Cardiac muscle cell (in vitro differentiated cells and primary cell): ENCODE data around the gene MANSC4. TPM values are rescaled to one million over a fixed set of nuclear protein-coding genes. Genes with fewer than 3 reads are reported as not detected.

Source experiments
- DNase-seq, 2 donors: peaks; one replicate each; pipeline versions ENCODE4 v3.0.0 to v3.0.0-alpha.2; 2010 to 2017; ENCODE audit warnings: low read depth in 1 of 2, low spot score in 1 of 2
- H3K27ac ChIP-seq: fragments of 200-600 bp; sonication (generic); 2 replicates; pipeline ENCODE4 v1.5.1; 2016
- H3K27me3 ChIP-seq: fragments of 200-600 bp; sonication (generic); 2 replicates; pipeline ENCODE4 v1.6.0; 2016; ENCODE audit warnings: control low read depth
- H3K36me3 ChIP-seq: fragments of 200-600 bp; sonication (generic); 2 replicates; pipeline ENCODE4 v1.5.1; 2016; ENCODE audit warnings: control low read depth
- H3K4me1 ChIP-seq: fragments of 200-600 bp; sonication (generic); 2 replicates; pipeline ENCODE4 v1.8.1; 2017; ENCODE audit warnings: low read depth, mild to moderate bottlenecking, mixed run types
- H3K4me3 ChIP-seq: fragments of 200-600 bp; sonication (generic); 2 replicates; pipeline ENCODE4 v1.5.1; 2016; ENCODE audit warnings: mild to moderate bottlenecking
- H3K9me3 ChIP-seq: fragments of 200-600 bp; sonication (generic); 2 replicates; pipeline ENCODE4 v1.5.1; 2017; ENCODE audit warnings: low read depth, mild to moderate bottlenecking, control low read depth
- polyA plus RNA-seq: library from polyadenylated mRNA; unstranded; fragments of >200 nt; fragmentation: Nextera tagmentation; extraction: Ambion mirVana; gene quantifications from 2 replicates; pipeline ENCODE4 v1.2.1, GENCODE V29; 2016
- total RNA-seq: library from RNA; depleted of rRNA; stranded (reverse); fragments of >200 nt; gene quantifications from 2 replicates; pipeline ENCODE4 v1.2.3, GENCODE V29; 2016
- TF ChIP-seq, protein P1 (sequence below): IDR thresholded peaks from 2 replicates; pipeline ENCODE4 v1.5.1; 2012; ENCODE audit warnings: low read depth, mild to moderate bottlenecking, low read length

MANSC4 gene
- total and polyA plus RNA-seq, 2 experiments from 2014 or later, result not detected

DNA sequence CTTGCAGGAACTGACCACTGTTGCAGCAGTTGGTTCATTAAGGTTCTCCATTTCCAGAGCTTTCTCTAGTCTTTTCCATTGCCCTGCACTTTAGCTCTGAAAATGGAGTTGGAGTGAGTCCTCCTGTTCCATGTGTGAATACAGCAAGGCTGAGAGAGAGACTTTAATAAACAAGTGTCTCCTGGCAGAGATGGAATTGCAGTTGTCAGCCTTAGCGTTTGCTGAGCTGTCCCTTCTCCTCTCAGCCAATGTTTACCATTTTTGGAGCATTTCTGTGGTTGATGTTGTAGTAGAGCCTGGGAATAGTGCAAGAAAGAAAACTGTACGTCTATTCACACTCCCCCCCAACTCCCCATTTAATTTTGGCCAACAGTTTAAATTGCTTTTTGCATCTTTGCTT lies 7.5 kb upstream of the MANSC4 start:
- H3K27ac ChIP-seq, result no peak overlapping the region
- H3K27me3 ChIP-seq, result no peaks in the 10 kb centered on the region
- no peaks in the 10 kb centered on the region for H3K36me3 ChIP-seq
- peaks cover under 1% of the 10 kb centered on the region for H3K4me1 ChIP-seq
- no peak for DNase-seq
- TF ChIP-seq, protein P1, sequence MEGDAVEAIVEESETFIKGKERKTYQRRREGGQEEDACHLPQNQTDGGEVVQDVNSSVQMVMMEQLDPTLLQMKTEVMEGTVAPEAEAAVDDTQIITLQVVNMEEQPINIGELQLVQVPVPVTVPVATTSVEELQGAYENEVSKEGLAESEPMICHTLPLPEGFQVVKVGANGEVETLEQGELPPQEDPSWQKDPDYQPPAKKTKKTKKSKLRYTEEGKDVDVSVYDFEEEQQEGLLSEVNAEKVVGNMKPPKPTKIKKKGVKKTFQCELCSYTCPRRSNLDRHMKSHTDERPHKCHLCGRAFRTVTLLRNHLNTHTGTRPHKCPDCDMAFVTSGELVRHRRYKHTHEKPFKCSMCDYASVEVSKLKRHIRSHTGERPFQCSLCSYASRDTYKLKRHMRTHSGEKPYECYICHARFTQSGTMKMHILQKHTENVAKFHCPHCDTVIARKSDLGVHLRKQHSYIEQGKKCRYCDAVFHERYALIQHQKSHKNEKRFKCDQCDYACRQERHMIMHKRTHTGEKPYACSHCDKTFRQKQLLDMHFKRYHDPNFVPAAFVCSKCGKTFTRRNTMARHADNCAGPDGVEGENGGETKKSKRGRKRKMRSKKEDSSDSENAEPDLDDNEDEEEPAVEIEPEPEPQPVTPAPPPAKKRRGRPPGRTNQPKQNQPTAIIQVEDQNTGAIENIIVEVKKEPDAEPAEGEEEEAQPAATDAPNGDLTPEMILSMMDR, result no peak
- H3K4me3 ChIP-seq, result no peak overlapping the region
- H3K9me3 ChIP-seq, result no peaks in the 10 kb centered on the region

DNA sequence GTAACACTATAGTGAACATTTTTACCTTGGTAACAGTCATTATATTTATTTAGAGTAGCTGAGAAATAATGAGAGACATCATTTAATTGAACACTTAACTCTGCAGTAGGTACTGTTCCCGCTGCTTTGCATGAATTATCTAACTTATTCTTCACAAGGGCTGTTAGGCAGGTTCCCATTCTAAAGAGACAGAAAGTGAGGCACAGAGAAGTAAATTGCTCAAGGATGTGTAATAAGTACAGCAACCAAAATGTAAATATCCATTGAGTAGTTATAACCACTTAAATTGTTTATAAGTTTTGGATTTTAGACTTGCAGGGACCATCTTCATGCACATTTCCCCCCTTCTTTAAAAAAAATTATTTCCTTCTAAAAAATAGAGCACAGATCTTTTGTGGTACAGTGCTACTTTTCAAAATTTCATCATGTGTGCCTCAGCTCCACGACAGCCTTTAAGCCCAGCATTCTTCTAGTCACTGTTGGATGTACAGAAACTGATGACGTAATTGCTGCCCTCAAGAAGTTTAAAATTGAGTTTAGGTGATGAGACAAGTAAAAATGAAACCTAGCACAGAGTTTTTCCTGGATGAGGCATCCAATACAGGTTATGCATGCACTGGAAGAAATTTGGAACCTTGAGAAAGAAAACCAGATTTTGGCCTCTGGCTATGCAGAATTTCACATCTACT lies 6.0 kb upstream of the MANSC4 start:
- H3K27me3 ChIP-seq, result no peaks in the 10 kb centered on the region
- DNase-seq, result peak in 1 of 2 donors; percentile 59
- H3K36me3 ChIP-seq, result no peaks in the 10 kb centered on the region
- no peak overlapping the region for H3K4me3 ChIP-seq
- peaks cover 4% of the 10 kb centered on the region for H3K4me1 ChIP-seq
- TF ChIP-seq, protein P1, result no peak
- no peak overlapping the region for H3K27ac ChIP-seq
- no peaks in the 10 kb centered on the region for H3K9me3 ChIP-seq

DNA sequence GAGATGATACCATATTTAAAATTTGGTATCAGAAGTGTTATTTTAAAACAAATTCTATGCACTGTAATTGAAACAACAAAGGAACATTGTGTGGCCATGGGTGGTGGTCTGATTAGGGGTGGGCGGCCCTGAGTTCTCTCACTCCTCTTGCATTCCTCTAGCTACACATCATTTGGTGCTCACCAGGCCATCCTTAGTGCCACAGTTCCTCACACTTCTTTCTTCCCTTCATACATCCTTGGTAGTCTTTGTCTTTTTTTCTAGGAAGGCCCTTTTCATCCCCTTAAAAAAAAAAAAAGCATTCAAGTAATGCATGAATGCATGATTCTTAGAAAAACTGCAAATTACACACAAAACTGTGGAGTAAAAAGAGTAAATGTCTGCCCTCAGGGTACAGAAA lies 2.4 kb upstream of the MANSC4 start:
- Histone ChIP-seq H3K4me1 (peaks cover 4% of the 10 kb centered on the region), H3K27me3 (no peaks in the 10 kb centered on the region), H3K36me3 (no peaks in the 10 kb centered on the region), H3K4me3 (no peak overlapping the region), H3K9me3 (no peaks in the 10 kb centered on the region), H3K27ac (no peak overlapping the region)
- TF ChIP-seq, protein P1, result no peak
- no peak for DNase-seq

DNA sequence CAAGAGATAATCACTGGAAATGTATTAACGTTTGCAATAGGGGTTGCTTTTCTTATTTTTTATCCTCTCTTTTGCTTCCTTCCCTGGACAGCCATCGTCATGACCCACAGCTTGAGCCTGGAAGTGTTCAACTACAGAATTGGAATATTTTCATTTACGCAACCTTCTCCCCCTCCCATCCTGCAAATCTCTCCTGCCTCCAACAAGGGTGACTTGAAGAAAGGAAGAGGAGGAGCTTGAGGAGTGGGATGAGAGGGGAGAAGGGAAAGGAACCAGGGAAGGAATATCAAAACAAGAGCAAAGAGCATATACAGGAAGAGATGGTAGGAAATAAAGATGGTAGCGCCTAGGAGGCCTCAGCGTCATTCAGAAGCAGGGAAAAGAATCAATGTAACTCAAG lies 1.6 kb upstream of the MANSC4 start:
- no peak overlapping the region for H3K27ac ChIP-seq
- no peaks in the 10 kb centered on the region for H3K36me3 ChIP-seq
- TF ChIP-seq, protein P1, result no peak
- H3K4me3 ChIP-seq, result peak overlapping the region; percentile 57
- H3K4me1 ChIP-seq, result peaks cover 4% of the 10 kb centered on the region
- peak in 1 of 2 donors; percentile 69 for DNase-seq
- no peaks in the 10 kb centered on the region for H3K9me3 ChIP-seq
- H3K27me3 ChIP-seq, result no peaks in the 10 kb centered on the region

DNA sequence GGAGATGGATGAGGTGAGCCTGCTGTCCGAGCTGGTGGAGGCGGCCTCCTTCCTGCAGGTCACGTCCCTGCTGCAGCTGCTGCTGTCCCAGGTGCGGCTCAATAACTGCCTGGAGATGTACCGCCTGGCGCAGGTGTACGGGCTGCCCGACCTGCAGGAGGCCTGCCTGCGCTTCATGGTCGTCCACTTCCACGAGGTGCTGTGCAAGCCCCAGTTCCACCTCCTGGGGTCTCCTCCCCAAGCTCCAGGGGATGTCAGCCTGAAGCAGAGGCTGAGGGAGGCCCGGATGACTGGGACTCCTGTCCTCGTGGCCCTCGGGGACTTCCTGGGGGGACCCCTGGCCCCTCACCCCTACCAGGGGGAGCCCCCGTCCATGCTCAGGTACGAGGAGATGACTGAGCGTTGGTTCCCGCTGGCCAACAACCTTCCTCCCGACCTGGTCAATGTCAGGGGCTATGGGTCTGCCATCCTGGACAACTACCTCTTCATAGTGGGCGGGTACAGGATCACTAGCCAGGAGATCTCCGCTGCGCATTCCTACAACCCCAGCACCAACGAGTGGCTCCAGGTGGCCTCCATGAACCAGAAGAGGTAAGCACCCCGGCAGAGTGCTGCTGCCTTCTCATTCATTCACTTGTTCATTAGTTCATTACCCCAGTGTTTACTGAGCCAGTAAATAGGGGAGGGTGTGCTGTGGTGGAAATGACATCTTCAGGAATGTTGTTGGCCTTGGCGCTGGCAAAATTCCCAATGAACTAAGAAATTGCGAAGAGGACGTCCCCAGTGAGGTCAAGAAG lies 774 bp upstream of the MANSC4 start:
- Histone ChIP-seq H3K27ac (peak overlapping the region; percentile 98), H3K4me3 (peak overlapping the region; percentile 57), H3K4me1 (peaks cover 4% of the 10 kb centered on the region), H3K36me3 (no peaks in the 10 kb centered on the region), H3K9me3 (no peaks in the 10 kb centered on the region), H3K27me3 (no peaks in the 10 kb centered on the region)
- DNase-seq, result peak; percentile 24 to 79
- TF ChIP-seq, protein P1, result no peak
